ELR (cell line): ENCODE data around the gene MGMT.

Experiments used
- DNase-seq: peaks from one replicate; pipeline ENCODE4 v3.0.0-alpha.2; 2015; ENCODE audit warnings: low read depth

Gene MGMT

GRCh38 chr10:129521161-129522025 is 54.4 kb downstream of the MGMT start:
- no peak for DNase-seq

- no peak for DNase-seq
Measured at GRCh38 chr10:129522041-129522585, 55.1 kb downstream of the MGMT start.

GRCh38 chr10:129523031-129523722 is 56.1 kb downstream of the MGMT start:
- DNase-seq, result no peak

- DNase-seq, result no peak
Measured at GRCh38 chr10:129523723-129524316, 56.8 kb downstream of the MGMT start.

GRCh38 chr10:129524936-129525335 is 57.9 kb downstream of the MGMT start:
- DNase-seq, result no peak

- DNase-seq, result peak; percentile 38
Measured at GRCh38 chr10:129525401-129525801, 58.4 kb downstream of the MGMT start.

GRCh38 chr10:129526943-129527342 is 59.9 kb downstream of the MGMT start:
- DNase-seq, result no peak

GRCh38 chr10:129528376-129528978 is 61.4 kb downstream of the MGMT start:
- no peak for DNase-seq

GRCh38 chr10:129530581-129530980 is 63.5 kb downstream of the MGMT start:
- DNase-seq, result no peak

GRCh38 chr10:129531195-129531968 is 64.3 kb downstream of the MGMT start:
- DNase-seq, result peak; percentile 72

- peak; percentile 22 for DNase-seq
Measured at GRCh38 chr10:129531969-129532660, 65.1 kb downstream of the MGMT start.

GRCh38 chr10:129532838-129533237 is 65.8 kb downstream of the MGMT start:
- no peak for DNase-seq

- DNase-seq, result no peak
Measured at GRCh38 chr10:129533281-129533680, 66.2 kb downstream of the MGMT start.

GRCh38 chr10:129534826-129535225 is 67.8 kb downstream of the MGMT start:
- DNase-seq, result no peak

- no peak for DNase-seq
Measured at GRCh38 chr10:129536336-129536735, 69.3 kb downstream of the MGMT start.

GRCh38 chr10:129537151-129537550 is 70.1 kb downstream of the MGMT start:
- no peak for DNase-seq

- DNase-seq, result no peak
Measured at GRCh38 chr10:129538236-129538635, 71.2 kb downstream of the MGMT start.

- DNase-seq, result no peak
Measured at GRCh38 chr10:129541200-129541599, 74.2 kb downstream of the MGMT start.

GRCh38 chr10:129541748-129542487 is 74.9 kb downstream of the MGMT start:
- DNase-seq, result no peak

- DNase-seq, result no peak
Measured at GRCh38 chr10:129542589-129542988, 75.5 kb downstream of the MGMT start.
